HL-60 (cell line): ENCODE measurements around the gene CAPN8.

Experiments used
- DNase-seq, 2 experiments: peaks; one replicate each; pipeline ENCODE4 v3.0.0-alpha.2; 2010 to 2020; ENCODE audit warnings: low read depth in 1 of 2, low spot score in 1 of 2
- H3K27ac ChIP-seq: fragments of 250-450 bp; sonication (Bioruptor Pico); replicated peaks from 2 replicates; pipeline ENCODE4 v1.5.1; 2020; ENCODE audit warnings: mild to moderate bottlenecking, moderate library complexity
- H3K27me3 ChIP-seq: fragments of 250-450 bp; sonication (Bioruptor Pico); 2 replicates; pipeline ENCODE4 v1.5.1; 2021; ENCODE audit warnings: mild to moderate bottlenecking, moderate library complexity; ENCODE audit not compliant: insufficient read depth, poor library complexity, severe bottlenecking
- H3K4me3 ChIP-seq: replicated peaks from 2 replicates; pipeline ENCODE4 v1.5.1; 2011; ENCODE audit warnings: mild to moderate bottlenecking, control low read depth, low read length; ENCODE audit not compliant: insufficient read depth
- GABPA ChIP-seq: IDR thresholded peaks from 2 replicates; pipeline ENCODE4 v1.6.1; 2012; ENCODE audit warnings: low read depth
- POLR2AphosphoS5 ChIP-seq: IDR thresholded peaks from 2 replicates; pipeline ENCODE4 v1.6.1; 2012; ENCODE audit warnings: low read depth
- SPI1 ChIP-seq: IDR thresholded peaks from 2 replicates; pipeline ENCODE4 v1.6.1; 2012; ENCODE audit warnings: low read depth, mild to moderate bottlenecking, borderline replicate concordance
- long read RNA-seq: library from polyadenylated mRNA; unstranded; transcript quantifications from one replicate; pipeline ENCODE4 v2.0.0, GENCODE V29; 2020
- TF ChIP-seq, protein P1 (sequence below): IDR thresholded peaks from 2 replicates; pipeline ENCODE4 v1.6.1; 2012; ENCODE audit warnings: low read depth; ENCODE audit not compliant: insufficient replicate concordance
- TF ChIP-seq, protein P2 (sequence below): IDR thresholded peaks from one replicate; pipeline ENCODE4 v1.5.1; 2011; ENCODE audit warnings: low read length, control low read depth, inconsistent platforms; ENCODE audit not compliant: insufficient read depth

CAPN8 gene
- long read RNA-seq, result 0 reads

DNA sequence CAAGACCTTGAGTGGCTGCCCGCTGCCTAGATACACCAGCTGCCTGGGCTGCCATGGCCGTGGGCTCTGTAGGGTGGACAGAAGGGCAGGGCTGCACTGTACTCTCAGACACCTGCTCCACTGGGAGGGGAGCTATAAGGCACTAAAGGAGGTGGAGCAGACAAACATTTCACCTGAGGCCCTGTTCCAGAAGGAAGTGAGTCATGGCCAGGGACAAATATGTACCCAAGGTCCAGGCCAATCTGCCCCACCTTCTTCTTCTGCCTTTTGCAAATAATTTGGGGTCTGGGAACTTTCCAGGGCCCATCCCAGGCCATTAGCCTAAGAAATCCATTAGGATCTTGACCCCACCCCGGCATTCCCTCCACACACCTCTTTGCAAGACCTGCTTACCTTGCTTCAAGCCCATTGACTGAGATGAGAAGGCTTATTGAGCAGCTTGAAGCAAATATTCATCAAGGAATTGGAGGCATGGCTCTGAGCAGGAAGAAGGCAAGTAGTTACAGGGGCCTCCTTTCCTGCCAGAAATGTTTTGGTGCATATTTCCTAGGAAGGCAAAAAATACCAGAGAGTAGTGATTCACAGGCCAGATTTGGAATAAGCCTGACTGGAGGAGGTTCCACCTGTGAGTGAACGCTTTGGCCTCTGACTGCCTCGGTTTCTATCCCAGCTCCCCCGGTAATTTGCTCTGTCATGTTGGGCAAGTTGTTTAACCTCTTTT is at the start of gene CAPN8:
Gene CAPN8, minus strand, starts transcription at position 110 of the 721 bp plus-strand sequence. Its CDS starts 55 bp downstream, at position 55.
- no peak within 1 kb of the TSS for H3K27ac ChIP-seq
- H3K27me3 ChIP-seq, result peaks cover 7% of the 10 kb centered on the region
- no peak for DNase-seq
- TF ChIP-seq POLR2AphosphoS5 (no peak), GABPA (no peak), SPI1 (no peak)
- TF ChIP-seq, protein P1, sequence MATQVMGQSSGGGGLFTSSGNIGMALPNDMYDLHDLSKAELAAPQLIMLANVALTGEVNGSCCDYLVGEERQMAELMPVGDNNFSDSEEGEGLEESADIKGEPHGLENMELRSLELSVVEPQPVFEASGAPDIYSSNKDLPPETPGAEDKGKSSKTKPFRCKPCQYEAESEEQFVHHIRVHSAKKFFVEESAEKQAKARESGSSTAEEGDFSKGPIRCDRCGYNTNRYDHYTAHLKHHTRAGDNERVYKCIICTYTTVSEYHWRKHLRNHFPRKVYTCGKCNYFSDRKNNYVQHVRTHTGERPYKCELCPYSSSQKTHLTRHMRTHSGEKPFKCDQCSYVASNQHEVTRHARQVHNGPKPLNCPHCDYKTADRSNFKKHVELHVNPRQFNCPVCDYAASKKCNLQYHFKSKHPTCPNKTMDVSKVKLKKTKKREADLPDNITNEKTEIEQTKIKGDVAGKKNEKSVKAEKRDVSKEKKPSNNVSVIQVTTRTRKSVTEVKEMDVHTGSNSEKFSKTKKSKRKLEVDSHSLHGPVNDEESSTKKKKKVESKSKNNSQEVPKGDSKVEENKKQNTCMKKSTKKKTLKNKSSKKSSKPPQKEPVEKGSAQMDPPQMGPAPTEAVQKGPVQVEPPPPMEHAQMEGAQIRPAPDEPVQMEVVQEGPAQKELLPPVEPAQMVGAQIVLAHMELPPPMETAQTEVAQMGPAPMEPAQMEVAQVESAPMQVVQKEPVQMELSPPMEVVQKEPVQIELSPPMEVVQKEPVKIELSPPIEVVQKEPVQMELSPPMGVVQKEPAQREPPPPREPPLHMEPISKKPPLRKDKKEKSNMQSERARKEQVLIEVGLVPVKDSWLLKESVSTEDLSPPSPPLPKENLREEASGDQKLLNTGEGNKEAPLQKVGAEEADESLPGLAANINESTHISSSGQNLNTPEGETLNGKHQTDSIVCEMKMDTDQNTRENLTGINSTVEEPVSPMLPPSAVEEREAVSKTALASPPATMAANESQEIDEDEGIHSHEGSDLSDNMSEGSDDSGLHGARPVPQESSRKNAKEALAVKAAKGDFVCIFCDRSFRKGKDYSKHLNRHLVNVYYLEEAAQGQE, result no peak
- TF ChIP-seq, protein P2, sequence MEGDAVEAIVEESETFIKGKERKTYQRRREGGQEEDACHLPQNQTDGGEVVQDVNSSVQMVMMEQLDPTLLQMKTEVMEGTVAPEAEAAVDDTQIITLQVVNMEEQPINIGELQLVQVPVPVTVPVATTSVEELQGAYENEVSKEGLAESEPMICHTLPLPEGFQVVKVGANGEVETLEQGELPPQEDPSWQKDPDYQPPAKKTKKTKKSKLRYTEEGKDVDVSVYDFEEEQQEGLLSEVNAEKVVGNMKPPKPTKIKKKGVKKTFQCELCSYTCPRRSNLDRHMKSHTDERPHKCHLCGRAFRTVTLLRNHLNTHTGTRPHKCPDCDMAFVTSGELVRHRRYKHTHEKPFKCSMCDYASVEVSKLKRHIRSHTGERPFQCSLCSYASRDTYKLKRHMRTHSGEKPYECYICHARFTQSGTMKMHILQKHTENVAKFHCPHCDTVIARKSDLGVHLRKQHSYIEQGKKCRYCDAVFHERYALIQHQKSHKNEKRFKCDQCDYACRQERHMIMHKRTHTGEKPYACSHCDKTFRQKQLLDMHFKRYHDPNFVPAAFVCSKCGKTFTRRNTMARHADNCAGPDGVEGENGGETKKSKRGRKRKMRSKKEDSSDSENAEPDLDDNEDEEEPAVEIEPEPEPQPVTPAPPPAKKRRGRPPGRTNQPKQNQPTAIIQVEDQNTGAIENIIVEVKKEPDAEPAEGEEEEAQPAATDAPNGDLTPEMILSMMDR, result no peak
- no peak within 1 kb of the TSS for H3K4me3 ChIP-seq

DNA sequence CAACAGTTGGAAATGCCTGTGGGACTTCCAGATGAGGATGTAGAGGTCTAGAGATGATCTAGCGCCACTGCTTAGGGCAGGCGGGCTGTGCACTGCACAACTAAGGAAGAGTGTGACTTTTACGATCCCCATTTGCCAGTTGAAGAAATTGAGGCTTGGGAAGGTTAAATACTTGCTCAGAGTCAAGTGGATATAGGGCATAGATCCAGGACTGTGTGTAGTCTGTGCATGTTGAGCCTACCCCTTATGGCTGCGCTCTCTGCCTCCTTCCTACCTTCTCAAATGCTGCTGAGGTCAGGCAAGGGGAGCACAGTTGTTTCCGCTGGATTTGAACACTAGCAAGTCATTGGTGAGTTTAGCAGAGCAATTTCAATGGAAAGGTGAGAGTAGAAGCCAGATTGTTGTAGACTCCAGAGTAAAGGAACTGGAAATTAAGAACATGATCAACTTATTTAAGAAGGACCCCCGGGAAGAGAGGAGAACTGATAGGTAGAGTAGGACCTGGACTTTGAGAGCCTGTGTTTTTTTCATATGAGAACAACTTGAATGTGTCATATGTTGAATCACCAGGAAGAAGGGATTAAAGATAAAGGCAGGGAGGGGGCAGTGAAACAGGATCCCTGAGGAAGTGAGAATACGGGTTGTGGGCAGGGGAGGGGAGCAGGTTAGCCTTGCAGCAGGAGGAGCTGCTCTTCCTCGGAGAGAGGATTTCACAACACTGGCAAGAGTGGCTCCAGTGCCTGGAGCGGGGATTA is 49.5 kb upstream of the CAPN8 start:
- peaks cover 3% of the 10 kb centered on the region for H3K27me3 ChIP-seq
- TF ChIP-seq SPI1 (peak; percentile 51; the same call in 1 of the 2 replicates), GABPA (no peak), POLR2AphosphoS5 (no peak)
- TF ChIP-seq, protein P1, result no peak
- TF ChIP-seq, protein P2, result no peak
- H3K27ac ChIP-seq, result no peak overlapping the region
- peak in 1 of 2 experiments; percentile 73 for DNase-seq
- no peak overlapping the region for H3K4me3 ChIP-seq

DNA sequence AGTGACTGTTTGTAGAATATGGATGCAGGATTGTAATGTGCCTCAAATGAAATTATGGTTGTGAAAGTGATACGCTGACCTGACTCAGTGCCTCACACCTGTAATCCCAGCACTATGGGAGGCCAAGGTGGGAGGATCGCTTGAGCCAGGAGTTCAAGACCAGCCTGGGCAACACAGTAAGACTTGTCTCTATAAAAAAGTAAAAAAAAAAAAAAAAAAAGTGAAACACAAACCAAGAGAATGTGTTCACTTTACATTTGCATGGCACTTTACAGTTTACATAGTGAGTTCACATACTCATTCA is 48.9 kb upstream of the CAPN8 start:
- TF ChIP-seq POLR2AphosphoS5 (no peak), SPI1 (no peak), GABPA (no peak)
- TF ChIP-seq, protein P2, result no peak
- TF ChIP-seq, protein P1, result no peak
- H3K4me3 ChIP-seq, result no peak overlapping the region
- peaks cover 3% of the 10 kb centered on the region for H3K27me3 ChIP-seq
- no peak for DNase-seq
- H3K27ac ChIP-seq, result no peak overlapping the region
